Measurements from ENCODE around the gene METRNL.
"Not testable (repeated sequence)": the region's sequence is repeated elsewhere in the genome, so short reads cannot be mapped to it uniquely, and the experiment has no call there.

Gene METRNL, protein sequence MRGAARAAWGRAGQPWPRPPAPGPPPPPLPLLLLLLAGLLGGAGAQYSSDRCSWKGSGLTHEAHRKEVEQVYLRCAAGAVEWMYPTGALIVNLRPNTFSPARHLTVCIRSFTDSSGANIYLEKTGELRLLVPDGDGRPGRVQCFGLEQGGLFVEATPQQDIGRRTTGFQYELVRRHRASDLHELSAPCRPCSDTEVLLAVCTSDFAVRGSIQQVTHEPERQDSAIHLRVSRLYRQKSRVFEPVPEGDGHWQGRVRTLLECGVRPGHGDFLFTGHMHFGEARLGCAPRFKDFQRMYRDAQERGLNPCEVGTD

DNA sequence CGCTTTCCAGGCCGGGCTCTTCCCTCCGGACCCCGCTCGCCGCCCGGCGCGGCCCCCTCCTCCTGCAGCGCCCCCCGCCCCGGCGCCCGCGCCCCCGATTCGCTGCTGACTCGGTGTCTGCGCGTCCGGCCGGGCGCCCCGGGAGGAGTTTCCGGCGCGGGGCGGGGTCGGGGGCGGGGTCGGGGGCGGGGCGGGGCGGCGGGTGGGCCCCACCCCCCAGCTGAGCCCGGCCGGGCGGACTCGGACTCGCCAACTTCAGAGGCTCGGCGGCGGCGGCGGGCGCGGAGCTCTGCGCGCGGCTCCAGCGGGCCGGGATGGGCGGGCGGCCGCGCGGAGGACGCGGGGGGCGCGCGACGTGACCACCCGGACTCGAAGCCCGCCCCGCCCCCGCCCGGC, at the start of gene METRNL:
METRNL (plus strand) TSS at position 258 of the 396 bp plus-strand sequence. CDS start 207 bp downstream, outside the sequence.
- in situ Hi-C loops (cut with HindIII; ENCODE audit: low sequenced_read_pairs): no loop called here

DNA sequence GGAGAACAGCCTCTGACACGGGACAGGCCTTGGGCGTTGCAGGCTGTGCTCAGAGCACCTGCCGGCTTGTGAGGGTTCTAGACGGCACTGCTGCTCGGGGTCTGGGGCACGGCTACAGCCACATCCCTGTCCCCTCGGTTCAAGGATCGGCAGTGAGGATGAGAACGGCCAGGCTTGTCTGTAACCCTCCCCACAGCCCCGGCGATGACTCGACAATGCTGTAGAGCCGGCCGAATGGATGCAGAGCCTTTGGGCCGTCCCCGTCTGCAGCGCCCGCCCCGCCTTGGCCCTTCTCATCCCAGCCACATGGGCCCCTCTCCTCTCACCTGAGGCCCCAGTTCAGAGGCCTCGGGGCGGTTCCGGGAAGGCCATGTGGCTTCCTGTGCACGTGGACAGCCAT, 49.0 kb upstream of the METRNL start:
- in situ Hi-C loops (cut with HindIII; ENCODE audit: low sequenced_read_pairs): no loop called here

DNA sequence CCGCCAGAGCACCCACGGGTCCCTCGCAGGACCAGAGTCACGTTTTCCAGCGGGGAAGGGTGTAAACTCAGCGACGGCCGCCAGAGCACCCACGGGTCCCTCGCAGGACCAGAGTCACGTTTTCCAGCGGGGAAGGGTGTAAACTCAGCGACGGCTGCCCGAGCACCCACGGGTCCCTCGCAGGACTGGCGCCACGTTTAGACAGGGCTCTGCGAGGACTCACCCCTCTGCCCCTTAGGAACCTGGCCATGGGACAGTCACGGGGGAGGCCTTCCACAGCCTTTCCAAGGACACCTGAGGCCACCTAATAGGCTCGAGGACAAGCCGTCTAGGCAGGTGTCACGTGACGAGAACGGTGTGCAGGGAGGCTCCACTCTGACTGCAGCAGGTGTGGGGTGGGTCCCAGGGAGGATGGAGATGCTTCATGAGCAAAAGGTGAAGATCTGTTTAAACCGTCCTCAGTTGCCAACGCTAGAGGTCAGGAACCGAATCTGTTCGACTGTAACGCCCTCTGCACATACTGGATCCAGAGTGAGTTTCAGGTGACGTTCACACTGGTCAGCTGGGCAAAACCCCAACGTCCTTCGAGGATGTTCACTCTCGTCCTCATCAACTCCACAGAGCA, 48.0 kb upstream of the METRNL start:
- in situ Hi-C loops (cut with HindIII; ENCODE audit: low sequenced_read_pairs): no loop called here

DNA sequence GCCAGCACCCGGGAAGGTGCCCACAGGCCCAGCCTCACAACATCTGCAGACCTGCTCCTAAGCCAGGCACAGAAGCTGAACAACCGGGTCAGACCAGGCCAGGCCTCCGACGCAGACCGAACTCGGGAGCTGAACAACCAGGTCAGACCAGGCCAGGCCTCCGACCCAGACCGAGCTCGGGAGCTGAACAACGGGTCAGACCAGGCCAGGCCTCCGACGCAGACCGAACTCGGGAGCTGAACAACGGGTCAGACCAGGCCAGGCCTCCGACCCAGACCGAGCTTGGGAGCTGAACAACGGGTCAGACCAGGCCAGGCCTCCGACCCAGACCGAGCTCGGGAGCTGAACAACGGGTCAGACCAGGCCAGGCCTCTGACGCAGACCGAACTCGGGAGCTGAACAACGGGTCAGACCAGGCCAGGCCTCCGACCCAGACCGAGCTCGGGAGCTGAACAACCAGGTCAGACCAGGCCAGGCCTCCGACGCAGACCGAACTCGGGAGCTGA, 47.4 kb upstream of the METRNL start:
- in situ Hi-C loops (cut with HindIII; ENCODE audit: low sequenced_read_pairs): not testable (repeated sequence)

DNA sequence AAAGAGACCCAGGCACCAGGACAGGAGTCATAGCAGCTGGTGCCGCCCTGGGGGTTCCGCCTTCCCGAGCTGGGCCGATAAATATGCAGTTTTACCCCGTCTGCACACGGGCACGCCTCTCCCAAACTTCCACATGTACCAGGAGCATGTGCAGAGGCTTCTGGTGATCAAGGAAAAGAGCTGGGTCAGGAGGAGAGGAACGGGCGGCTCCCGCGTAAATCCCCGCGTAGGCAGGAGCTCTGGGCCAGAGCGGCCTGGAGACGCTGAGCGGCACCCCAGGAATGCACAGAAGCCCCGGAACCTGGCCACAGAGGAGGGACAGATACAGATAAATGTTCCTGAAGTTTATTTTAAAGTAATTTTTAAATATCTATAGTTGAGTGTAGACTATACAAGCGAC, 46.6 kb upstream of the METRNL start:
- in situ Hi-C loops (cut with HindIII; ENCODE audit: low sequenced_read_pairs): no loop called here

DNA sequence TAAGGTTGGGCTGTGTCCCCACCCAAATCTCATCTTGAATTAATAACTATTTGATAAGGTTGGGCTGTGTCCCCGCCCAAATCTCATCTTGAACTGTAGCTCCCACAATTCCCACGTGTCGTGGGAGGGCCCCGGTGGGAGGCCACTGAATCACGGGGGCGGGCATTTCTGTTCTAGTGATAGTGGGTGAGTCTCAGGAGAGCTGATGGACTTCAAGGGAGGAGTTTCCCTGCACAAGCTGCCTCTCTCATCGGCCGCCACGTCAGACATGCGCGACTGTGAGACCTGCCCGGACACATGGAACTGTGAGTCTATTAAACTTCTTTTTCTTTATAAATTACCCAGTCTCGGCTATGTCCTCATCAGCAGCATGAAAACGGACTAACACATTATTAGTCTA, 44.9 kb upstream of the METRNL start:
- in situ Hi-C loops (cut with HindIII; ENCODE audit: low sequenced_read_pairs): no loop called here

DNA sequence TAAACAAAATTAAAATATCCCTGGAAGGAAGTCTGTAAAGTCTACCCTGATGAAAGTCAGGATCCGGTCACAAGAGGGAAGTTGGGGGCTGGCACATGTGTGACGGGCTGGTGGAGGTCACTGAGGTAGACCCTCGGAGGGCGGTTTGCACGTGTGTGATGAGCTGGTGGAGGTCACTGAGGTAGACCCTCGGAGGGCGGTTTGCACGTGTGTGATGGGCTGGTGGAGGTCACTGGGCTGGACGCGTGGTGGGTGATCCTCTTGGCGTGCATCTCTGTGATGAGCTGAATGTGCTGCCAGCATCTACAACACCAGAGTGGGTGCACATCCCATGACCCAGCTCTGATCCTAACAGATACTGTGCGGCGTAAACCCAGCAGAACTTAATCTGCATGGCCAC, 43.7 kb upstream of the METRNL start:
- in situ Hi-C loops (cut with HindIII; ENCODE audit: low sequenced_read_pairs): no loop called here

DNA sequence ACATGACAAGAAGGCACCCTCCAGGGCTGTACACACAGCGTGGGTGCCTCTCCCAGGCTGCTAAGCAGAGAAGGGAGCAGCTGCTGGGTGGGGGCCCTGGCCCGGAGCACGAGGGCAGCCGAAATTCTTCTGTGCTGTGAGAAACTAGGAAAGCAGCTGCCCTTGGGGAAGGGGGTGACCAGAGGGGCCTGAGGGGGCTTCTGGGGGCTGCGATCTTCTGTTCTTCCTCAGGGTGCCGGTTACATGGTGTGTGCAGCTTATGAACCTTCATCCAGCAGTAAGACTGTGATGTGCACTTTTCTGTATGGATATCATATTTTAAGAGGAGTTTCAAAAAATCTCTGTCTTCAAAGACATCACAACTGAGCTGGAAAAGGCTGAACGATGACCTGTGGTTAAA, 43.2 kb upstream of the METRNL start:
- in situ Hi-C loops (cut with HindIII; ENCODE audit: low sequenced_read_pairs): no loop called here

DNA sequence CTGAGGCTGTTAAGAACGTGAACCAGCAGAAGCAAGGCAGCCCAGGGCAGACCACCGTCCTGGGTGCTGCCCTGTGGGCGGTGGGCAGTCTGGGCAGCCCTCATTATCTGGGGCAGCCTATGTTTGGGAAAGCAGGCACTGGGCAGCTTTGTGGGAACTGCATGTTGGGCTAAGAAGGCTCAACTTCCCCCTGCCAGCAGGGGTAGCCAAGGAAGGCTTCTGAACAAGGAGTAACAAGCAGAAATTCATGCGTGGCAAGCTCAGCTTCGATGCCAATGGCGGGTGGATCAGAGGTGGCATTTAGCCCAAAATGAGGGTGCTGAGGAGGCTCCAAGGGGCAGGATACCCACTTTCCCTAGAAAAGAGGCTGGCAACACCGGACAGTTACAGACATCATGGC, 42.7 kb upstream of the METRNL start:
- in situ Hi-C loops (cut with HindIII; ENCODE audit: low sequenced_read_pairs): no loop called here

DNA sequence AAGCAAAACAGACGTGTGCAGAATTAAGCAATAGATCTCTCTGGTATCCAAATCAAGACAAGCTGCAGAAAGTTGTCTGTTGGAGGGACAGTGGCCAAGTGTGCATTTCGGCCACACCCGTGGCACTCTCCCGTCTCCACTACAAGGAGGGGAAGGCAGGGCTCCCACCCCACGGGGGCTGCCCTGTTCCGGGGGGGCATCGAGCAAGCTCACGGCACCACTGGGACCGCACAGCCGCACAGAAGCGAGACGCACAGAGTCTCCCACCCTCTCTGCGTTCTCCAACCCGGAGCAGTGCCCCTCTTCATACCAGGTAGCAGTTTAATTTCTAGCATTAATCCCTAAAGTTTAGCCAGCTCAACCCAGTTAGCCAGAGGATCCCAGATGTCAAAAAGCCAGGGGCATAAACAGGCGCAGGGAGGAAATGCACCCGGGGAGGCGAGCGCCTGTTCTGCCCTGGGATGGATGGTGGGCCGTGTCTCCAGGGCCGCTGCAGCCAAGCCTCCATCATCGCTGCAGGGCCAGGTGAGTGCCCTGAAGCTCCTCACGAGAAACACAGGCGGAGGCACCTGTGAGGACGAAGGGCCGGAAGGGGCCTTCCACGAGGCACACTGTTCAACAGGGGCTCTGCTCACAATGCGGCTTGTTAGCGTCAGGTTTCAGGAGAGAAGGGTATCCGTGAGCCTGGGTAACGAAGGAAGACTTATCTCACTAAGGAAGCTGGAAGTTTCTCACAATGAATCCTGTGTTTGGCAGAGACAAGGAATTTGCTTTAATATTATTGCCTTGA, 42.1 kb upstream of the METRNL start:
- in situ Hi-C loops (cut with HindIII; ENCODE audit: low sequenced_read_pairs): no loop called here

DNA sequence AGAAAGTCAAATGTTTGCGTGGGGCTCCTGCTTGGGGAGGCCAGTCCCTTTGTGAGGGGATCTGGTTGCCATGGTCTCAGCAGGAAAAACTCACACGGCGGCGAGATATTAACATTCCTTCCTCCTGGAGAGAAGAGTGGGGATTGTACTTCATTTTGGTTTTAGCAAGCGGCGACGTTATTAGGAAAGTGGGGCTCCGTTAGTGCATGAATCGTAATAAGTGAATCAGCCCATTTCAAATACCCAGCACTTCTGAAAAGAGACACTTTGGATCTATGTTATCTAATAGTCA, 41.6 kb upstream of the METRNL start:
- in situ Hi-C loops (cut with HindIII; ENCODE audit: low sequenced_read_pairs): no loop called here

DNA sequence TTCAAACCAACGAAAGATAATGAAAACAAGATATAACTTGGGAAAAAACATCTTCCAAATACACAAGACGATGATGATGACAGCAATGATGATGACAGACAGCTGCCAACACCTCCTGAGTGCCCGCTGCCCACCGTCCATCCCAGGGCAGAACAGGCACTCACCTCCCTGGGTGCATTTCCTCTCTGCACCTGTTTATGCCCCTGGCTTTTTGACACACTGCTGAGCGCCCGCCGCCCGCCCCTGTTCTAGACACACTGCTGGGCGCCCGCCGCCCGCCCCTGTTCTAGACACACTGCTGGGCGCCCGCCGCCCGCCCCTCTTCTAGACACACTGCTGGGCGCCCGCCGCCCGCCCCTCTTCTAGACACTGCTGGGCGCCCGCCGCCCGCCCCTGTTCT, 40.4 kb upstream of the METRNL start:
- in situ Hi-C loops (cut with HindIII; ENCODE audit: low sequenced_read_pairs): not testable (repeated sequence)

DNA sequence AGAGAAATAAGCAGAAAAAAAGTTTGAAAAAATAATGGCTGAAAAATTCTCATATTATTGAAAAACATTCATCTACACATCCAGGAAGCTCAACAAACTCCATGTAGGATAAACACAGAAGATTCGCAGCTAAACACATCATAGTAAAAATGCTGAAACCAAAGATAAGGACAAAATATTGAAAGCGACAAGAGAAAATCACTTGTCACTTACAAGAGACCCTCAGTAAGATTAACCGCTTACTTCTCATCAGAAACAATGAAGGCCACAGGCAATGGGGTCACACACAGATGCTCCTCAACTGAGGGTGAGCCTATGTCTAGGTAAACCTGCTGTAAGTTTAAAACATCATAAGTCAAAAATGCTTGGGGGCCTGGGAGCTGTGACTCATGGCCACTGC, 38.1 kb upstream of the METRNL start:
- in situ Hi-C loops (cut with HindIII; ENCODE audit: low sequenced_read_pairs): no loop called here

DNA sequence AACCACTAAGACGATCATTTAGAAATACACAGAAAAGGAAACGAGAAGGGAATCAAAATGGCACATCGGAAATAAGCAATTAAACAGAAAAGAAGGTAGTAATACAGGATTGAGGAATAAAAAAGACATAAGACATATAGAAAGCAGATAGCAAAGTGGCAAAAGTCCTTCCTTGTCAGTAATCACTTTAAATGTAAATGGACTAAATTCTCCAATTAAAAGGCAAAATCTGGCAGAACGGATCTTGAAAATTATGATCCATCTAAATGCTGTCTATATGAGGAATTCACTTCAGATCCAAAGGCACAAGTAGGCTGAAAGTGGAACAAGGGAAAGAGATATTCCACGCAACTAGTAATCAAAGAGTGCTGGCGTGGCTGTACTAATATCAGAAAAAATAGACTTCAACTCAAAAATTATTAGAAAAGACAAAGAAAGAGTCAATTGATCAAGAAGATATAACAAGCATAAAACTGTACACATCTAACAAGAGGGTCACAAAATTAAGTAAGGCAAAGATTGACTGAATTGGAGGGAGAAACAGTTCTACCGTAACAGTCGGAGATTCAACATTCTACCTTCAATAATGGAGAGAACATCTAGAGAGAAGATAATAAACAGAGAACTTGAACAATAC, 36.8 kb upstream of the METRNL start:
- in situ Hi-C loops (cut with HindIII; ENCODE audit: low sequenced_read_pairs): no loop called here

DNA sequence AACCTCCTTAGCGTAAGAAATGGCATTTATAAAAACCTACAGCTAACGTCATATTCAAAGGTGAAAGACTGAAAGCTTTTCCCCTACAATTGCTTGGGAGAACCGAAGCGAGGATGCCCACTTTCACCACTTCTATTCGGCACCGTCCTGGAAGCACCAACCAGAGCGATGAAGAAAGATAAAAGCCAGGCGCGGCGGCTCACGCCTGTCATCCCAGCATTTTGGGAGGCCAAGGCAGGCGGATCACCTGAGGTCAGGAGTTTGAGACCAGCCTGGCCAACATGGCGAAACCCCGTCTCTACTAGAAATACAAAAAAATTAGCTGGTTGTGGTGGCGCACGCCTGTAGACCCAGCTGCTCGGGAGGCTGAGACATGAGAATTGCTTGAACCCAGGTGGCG, 34.9 kb upstream of the METRNL start:
- in situ Hi-C loops (cut with HindIII; ENCODE audit: low sequenced_read_pairs): not testable (repeated sequence)

DNA sequence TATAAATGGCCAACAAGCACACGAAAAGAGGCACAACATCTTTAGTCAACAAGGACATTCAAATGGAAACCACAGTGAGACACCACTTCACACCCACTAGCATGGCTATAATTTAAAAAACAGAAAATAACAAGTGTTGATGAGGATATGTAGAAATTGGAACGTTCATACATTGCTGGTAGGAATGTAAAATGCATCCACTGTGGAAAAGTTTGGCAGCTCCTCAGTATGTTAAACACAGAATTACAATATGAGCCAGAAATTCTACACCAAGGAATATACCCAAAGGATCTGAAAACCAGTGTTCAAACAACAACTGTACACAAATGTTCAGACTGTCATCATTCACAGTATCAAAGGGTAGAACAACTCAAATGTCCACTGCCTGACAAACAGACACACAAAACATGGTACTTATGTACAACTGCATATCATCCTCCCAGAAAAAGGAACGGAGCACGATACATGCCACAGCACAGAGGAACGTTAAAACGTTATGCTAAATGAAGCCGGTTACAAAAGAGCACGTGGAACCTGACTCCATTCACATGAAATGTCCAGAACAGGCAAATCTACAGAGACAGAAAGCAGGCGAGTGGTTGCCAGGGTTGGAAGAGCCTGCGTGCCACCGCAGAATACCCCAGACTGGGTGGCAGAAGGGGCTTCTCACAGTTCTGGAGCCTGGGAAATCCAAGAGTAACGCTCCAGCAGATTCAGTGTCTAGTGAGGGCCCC, 32.8 kb upstream of the METRNL start:
- in situ Hi-C loops (cut with HindIII; ENCODE audit: low sequenced_read_pairs): no loop called here

DNA sequence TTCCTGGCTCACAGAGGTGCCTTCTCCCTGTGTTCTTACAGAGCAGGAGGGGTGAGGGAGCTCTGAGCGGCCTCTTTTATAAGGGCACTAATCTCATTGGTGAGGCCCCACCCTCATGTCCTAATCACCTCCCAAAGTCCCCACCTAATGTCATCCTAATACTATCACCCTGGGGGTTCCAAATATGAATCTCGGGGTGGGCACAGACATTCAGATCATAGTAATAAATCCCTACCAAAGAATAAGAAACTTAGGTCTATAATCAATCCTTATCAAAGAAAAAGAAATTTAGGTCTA, 32.3 kb upstream of the METRNL start:
- in situ Hi-C loops (cut with HindIII; ENCODE audit: low sequenced_read_pairs): no loop called here

DNA sequence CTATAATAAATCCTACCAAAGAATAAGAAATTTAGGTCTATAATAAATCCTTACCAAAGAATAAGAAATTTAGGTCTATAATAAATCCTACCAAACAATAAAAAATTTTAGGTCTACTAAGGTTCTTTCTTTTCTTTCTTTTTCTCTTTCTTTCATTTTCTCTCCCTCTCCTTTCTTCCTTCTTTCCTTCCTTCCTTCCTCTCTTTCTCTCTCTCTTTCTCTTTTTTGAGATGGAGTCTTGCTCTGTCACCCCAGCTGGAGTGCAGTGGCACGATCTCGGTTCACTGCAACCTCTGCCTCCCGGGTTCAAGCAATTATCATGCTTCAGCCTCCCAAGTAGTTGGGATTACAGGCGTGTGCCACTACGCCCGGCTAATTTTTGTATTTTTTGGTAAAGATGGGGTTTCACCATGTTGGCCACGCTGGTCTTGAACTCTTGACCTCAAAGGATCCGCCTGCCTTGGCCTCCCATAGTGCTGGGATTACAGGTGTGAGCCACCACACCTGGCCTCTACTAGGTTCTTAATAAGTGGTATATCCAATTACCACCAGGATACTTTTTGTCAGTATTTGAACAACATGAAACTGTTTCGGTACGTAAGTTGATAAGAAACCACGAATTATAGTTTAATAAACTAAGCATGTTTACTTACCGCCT, 31.5 kb upstream of the METRNL start:
- in situ Hi-C loops (cut with HindIII; ENCODE audit: low sequenced_read_pairs): not testable (repeated sequence)

DNA sequence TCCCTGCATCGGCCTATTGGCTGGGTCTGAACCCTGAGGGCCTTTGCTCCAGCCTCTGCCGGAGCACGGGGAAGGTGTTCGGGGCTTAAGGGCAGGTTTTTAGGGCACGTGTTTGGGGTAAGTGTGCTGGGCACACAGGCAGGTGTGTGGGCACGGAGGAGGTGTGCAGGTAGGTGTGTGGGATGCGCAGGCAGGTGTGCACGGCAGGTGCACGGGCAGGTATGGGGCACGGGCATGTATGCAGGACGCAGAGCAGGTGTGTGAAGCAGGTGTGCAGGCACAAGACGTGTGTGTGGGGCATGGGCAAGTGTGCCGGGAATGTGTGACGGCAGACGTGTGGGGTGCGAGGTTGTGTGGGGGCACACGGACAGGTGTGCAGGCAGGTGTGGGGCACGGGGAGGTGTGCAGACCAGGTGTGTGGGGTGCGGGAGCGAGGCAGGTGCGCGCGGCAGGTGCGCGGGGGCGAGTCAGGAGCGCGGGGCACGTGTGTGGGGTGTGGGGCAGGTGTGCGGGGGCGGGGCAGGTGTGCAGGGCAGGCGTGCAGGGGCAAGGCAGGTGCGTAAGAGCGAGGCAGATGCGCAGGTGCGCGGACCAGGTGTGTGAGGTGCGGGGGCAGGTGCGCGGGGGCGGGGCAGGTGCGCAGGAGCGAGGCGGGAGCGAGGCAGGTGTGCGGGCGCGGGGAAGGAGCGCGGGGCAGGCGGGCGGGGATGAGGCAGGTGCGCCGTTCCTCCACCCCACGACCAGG, 28.6 kb upstream of the METRNL start:
- in situ Hi-C loops (cut with HindIII; ENCODE audit: low sequenced_read_pairs): no loop called here
